WERI-Rb-1 (cell line): ENCODE results near the gene DAAM2.

ENCODE experiments used
- DNase-seq: peaks from one replicate; pipeline ENCODE4 v3.0.0-alpha.2; 2020
- H3K27ac ChIP-seq: fragments of 250-450 bp; sonication (Bioruptor Pico); 2 replicates; pipeline ENCODE4 v1.5.1; 2020; ENCODE audit warnings: mild to moderate bottlenecking, moderate library complexity
- H3K27me3 ChIP-seq: fragments of 250-450 bp; sonication (Bioruptor Pico); 2 replicates; pipeline ENCODE4 v1.5.1; 2021; ENCODE audit warnings: mild to moderate bottlenecking, low read depth, moderate library complexity; ENCODE audit not compliant: insufficient read depth, severe bottlenecking
- H3K36me3 ChIP-seq: fragments of 250-450 bp; sonication (Bioruptor Pico); 2 replicates; pipeline ENCODE4 v1.5.1; 2020; ENCODE audit warnings: mild to moderate bottlenecking, moderate library complexity
- H3K4me3 ChIP-seq: 2 replicates; pipeline ENCODE4 v1.5.1; 2011; ENCODE audit warnings: low read depth, mild to moderate bottlenecking, control low read depth, low read length
- H3K9me3 ChIP-seq: fragments of 250-450 bp; sonication (Bioruptor Pico); 2 replicates; pipeline ENCODE4 v1.5.1; 2021; ENCODE audit warnings: mild to moderate bottlenecking, moderate library complexity; ENCODE audit not compliant: severe bottlenecking
- CTCF ChIP-seq: IDR thresholded peaks from 2 replicates; pipeline ENCODE4 v1.5.1; 2011; ENCODE audit warnings: low read depth, mild to moderate bottlenecking, control low read depth, inconsistent platforms, low read length

Gene DAAM2

GRCh38 chr6:39920157-39920556 lies 128.0 kb downstream of the DAAM2 start:
- Histone ChIP-seq H3K4me3 (no peak overlapping the region), H3K27me3 (no peaks in the 10 kb centered on the region), H3K27ac (no peak overlapping the region), H3K9me3 (no peaks in the 10 kb centered on the region), H3K36me3 (peaks cover 29% of the 10 kb centered on the region)
- DNase-seq = no peak
- no peak for TF ChIP-seq CTCF

- DNase-seq = no peak
- TF ChIP-seq CTCF = no peak
- no peaks in the 10 kb centered on the region for H3K27me3 ChIP-seq
- H3K9me3 ChIP-seq = no peaks in the 10 kb centered on the region
- H3K36me3 ChIP-seq = peaks cover 39% of the 10 kb centered on the region
- no peak overlapping the region for H3K27ac ChIP-seq
- H3K4me3 ChIP-seq = no peak overlapping the region
These were observed 130.6 kb downstream of the DAAM2 start for GRCh38 chr6:39922821-39923220.

GRCh38 chr6:39923394-39923793 lies 131.2 kb downstream of the DAAM2 start:
- DNase-seq = no peak
- H3K36me3 ChIP-seq = peaks cover 39% of the 10 kb centered on the region
- no peak overlapping the region for H3K4me3 ChIP-seq
- TF ChIP-seq CTCF = no peak
- no peaks in the 10 kb centered on the region for H3K27me3 ChIP-seq
- H3K27ac ChIP-seq = no peak overlapping the region
- no peaks in the 10 kb centered on the region for H3K9me3 ChIP-seq

- H3K36me3 ChIP-seq = peaks cover 39% of the 10 kb centered on the region
- no peak overlapping the region for H3K4me3 ChIP-seq
- no peak for TF ChIP-seq CTCF
- H3K27me3 ChIP-seq = no peaks in the 10 kb centered on the region
- no peak for DNase-seq
- no peak overlapping the region for H3K27ac ChIP-seq
- no peaks in the 10 kb centered on the region for H3K9me3 ChIP-seq
These were observed 131.7 kb downstream of the DAAM2 start for GRCh38 chr6:39923861-39924260.

- H3K4me3 ChIP-seq = no peak overlapping the region
- no peak overlapping the region for H3K27ac ChIP-seq
- no peaks in the 10 kb centered on the region for H3K27me3 ChIP-seq
- no peak for TF ChIP-seq CTCF
- peaks cover 39% of the 10 kb centered on the region for H3K36me3 ChIP-seq
- DNase-seq = no peak
- no peaks in the 10 kb centered on the region for H3K9me3 ChIP-seq
These were observed 132.1 kb downstream of the DAAM2 start for GRCh38 chr6:39924283-39924682.

GRCh38 chr6:39925191-39925930 lies 133.2 kb downstream of the DAAM2 start:
- H3K4me3 ChIP-seq = no peak overlapping the region
- H3K27me3 ChIP-seq = no peaks in the 10 kb centered on the region
- H3K36me3 ChIP-seq = peaks cover 36% of the 10 kb centered on the region
- DNase-seq = no peak
- H3K27ac ChIP-seq = no peak overlapping the region
- H3K9me3 ChIP-seq = no peaks in the 10 kb centered on the region
- no peak for TF ChIP-seq CTCF
